Measurements from ENCODE around the gene SHOC1. TPM values are rescaled to one million over a fixed set of nuclear protein-coding genes. Genes with fewer than 3 reads are reported as not detected.

SHOC1 gene
- total RNA-seq, 1 donor from 2014 or later, result not detected

GRCh38 chr9:111759762-111760639, 34.7 kb downstream of the SHOC1 start:
- H3K4me3 ChIP-seq (ENCODE audit: low read depth, low read length), result no peak overlapping the region
- TF ChIP-seq CTCF (conservative IDR thresholded peaks at IDR 0.05; ENCODE audit: low read depth, low read length), result peak; percentile 67
- DNase-seq (ENCODE audit: low read depth), result peak; percentile 67

- no peak for DNase-seq (ENCODE audit: low read depth)
- H3K4me3 ChIP-seq (ENCODE audit: low read depth, low read length), result no peak overlapping the region
- no peak for TF ChIP-seq CTCF (conservative IDR thresholded peaks at IDR 0.05; ENCODE audit: low read depth, low read length)
These were observed 39.9 kb downstream of the SHOC1 start for GRCh38 chr9:111754800-111755199.

GRCh38 chr9:111752455-111752854, 42.3 kb downstream of the SHOC1 start:
- no peak overlapping the region for H3K4me3 ChIP-seq (ENCODE audit: low read depth, low read length)
- no peak for TF ChIP-seq CTCF (conservative IDR thresholded peaks at IDR 0.05; ENCODE audit: low read depth, low read length)
- DNase-seq (ENCODE audit: low read depth), result no peak

Other genes starting within 250 kb of the SHOC1 start
- 82.3 and 124 TPM in 2 replicates for gene PTGR1, start 195.3 kb downstream of the SHOC1 start, total RNA-seq
- gene DNAJC25, start 163.6 kb downstream of the SHOC1 start, total RNA-seq, result 7.1 and 7.6 TPM in 2 replicates
- 74.3 and 87.8 TPM in 2 replicates for gene GNG10, start 133.3 kb downstream of the SHOC1 start, total RNA-seq
- gene UGCG, start 101.9 kb upstream of the SHOC1 start, total RNA-seq, result 231 and 288 TPM in 2 replicates

Measured in epithelial cell of proximal tubule (primary cell).